Hematopoietic multipotent progenitor cell treated with erythropoietin and hydrocortisone succinate and interleukin-3 and kit ligand, for 17 days (in vitro differentiated cells): ENCODE measurements around the gene MAP1B.
A peak's percentile ranks its signal among the peaks of the same experiment; 100 is the strongest.
"Not testable (repeated sequence)": the region's sequence is repeated elsewhere in the genome, so short reads cannot be mapped to it uniquely, and the experiment has no call there.

Experiments used
- DNase-seq: peaks from one replicate; pipeline ENCODE4 v3.0.0-alpha.2; 2015; ENCODE audit warnings: low spot score

The MAP1B gene

DNA sequence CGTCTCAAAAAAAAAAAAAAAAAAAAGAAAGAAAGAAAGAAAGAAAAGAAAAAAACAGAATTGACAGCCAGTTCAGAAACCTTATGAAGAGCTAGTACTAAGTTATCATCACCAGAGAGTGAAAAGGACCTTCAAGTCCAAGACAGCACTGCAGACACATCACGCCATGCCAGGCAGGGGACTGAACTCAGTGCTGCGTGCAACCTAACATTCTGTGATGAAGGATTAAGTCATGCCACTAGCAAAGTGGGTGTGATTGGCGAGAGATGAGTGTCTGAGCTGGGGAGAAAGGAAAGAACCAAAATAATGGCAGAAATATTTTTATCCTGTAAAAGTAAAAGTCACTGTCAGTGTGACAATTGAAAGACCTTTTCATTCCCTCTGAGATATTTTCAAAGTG is 54.7 kb downstream of the MAP1B start:
- no peak for DNase-seq

DNA sequence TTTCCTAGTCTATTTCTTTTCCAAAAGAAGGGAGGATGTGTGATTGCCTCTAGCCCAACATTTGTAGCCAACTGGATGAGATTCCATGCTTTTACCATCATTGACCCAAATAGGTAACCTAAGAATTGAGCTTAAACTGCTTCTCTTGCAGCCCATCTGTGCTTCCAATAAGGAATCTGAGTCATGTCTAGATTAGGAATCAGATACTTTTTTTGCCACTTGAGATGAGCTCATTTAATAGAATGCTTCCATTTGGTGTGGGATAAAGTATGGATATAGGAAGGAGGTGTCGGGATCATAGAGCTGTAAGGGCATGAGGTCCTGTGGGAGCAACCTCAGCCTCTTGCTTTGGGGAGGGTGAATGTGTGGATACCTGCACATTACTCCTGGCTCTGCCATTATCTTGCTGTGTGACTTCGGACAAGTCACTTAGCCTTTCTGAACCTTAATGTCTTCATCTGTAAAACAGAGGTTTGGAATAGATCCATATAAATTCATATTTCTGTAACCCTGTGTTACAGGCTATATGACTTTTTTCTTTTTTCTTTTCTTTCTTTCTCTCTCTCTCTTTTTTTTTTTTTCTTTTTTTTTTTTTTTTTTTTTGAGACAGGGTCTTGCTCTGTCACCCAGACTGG is 56.2 kb downstream of the MAP1B start:
- DNase-seq, result no peak

DNA sequence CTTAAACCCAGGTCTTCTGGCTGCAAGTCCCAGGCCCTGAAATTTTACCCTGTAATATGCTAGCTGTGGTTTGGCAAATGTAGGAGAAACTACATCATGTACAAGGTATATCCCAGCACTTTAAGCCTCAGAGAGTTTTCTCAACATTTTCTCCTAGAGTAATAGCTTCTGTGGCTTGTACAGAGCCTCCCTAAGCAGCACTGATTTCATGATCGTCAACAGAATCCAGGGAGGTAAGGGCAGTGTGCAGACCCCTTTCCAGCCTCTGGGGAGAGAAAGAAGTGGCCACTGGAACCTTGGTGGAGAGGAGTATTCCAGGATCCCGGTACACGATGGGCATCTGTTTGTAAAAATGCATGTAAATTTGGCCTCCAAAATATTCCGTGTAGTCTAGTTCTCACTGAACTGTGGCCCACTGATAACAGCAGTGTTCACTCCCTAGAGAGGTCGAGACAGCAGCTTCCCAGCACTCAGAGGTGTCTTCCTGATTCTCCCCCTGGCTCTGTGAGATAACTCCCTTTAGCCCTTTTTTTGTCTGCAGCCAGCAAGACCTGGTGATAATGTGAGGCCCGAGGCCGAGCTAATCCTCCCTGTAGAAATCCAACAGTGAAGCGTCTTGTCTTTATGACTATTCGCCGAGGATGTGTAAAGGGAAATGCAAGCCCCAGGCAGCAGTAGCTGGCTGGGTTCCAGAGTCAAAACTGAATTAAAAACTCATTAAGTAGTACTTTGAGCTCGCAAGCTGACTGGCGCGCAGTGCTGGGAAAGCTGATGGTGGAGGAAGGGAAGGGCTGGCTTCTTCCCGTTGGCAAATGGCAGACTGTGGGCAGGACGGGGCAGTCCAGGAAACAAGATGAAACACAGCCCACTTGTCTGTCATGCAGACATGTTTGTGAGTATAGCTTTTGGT is 59.0 kb downstream of the MAP1B start:
- DNase-seq, result peak; percentile 41

DNA sequence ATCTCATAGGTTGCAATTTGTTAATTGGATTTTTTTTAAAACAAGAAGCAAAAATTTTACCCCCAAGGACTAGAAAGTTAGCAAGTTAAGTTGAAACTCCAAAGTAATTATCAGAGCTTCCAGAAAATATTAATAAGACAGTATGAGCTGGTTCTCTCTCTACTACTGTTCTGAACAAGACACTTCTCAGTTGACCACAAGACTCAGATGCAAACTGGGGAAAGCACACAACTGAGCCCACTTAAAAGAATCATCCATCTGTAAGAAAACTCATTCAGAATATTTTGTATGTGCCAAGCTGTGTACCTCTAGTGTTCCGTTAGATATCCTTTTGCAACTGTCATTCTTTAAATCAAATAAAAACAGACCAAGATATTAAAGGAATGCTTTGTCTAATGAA is 60.0 kb downstream of the MAP1B start:
- DNase-seq, result no peak

DNA sequence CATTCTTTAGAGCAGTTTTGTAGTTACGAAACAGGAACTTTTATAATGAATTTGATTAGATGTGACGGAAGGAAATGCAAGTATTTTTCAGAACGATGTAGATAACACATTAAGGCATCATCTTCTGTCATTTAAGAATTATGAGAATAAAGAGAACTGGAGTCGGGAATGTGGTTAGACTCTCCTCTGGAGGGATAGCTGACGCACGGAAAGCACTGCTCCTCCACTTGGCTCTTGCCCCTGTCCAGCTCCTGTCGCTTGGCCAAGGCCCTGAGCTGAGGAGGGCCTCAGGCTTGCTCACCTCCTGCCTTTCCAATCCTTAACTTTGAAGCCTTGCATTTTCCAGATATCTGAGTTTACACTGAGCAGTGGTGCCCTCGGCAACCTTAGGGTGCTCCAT is 60.5 kb downstream of the MAP1B start:
- no peak for DNase-seq

DNA sequence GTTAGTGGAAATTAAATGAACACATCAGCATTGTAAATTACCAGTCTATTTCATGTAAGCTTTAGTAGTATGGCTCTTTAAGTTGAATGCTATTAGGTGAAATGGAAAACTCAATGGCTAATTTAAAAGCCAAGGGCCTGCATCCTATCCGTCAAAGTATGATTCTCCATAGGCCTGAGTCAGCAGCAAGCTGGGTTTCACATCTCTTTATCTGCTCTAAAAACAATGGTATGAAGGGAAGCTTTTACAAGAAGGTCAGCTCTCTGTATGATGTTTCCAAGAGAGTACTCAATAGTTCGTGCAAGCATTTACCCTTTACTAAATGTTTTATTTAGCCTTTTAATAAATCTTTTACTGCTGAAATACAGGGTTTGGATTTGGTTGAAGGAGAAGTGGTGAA is 62.8 kb downstream of the MAP1B start:
- no peak for DNase-seq

DNA sequence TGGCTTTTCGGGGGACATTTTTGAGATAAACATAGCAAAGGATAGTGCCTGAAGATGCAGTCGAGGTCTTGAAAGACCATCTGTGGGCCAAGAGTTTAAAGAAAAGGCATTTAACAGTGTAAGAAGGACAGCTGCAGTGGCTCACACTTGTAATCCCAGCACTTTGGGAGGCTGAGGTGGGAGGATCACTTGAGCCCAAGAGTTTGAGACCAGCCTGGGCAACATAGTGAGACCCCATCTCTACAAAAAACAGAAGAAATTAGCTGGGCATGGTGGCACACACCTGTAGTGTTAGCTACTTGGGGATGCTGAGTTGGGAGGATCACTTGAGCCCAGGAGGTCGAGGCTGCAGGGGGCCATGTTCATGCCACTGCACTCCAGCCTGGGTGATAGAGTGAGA is 63.9 kb downstream of the MAP1B start:
- not testable (repeated sequence) for DNase-seq

DNA sequence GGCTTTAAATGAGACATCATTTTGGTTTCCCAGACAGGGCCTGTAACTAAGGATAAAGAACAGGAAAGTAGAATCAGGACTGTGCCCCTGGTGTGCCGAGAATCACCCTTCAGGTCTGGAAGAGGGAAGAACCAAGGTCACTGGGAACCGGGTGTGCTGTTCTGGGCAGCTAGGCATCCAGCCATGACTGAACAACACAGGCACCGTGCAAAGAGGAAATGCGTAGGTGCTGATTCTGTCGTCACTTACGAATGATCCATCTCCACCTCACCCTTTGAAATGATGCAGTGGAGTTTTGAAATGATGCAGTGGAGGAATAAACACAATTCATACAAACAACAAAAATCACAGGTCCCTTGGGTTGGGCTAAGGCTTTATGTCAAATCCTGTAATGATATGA is 64.4 kb downstream of the MAP1B start:
- DNase-seq, result no peak

DNA sequence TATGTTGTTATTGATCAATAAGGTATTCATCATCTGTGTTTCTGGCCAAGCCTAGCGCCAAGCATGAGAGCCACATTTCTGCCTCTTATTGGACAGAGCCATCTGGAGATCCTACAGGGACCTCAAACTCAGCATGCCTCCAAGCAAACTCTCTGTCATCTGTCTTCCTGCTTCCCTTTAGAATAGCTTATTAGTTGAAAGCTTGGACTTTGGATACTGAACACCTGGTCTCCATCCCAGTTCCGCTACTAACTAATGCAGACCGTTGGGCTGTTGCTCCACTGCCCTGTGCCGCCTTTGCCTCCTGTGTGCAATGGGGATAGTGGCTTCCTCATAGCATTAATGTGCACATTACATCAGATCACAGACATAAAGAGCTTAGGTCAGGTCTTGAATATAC is 65.5 kb downstream of the MAP1B start:
- DNase-seq, result no peak

DNA sequence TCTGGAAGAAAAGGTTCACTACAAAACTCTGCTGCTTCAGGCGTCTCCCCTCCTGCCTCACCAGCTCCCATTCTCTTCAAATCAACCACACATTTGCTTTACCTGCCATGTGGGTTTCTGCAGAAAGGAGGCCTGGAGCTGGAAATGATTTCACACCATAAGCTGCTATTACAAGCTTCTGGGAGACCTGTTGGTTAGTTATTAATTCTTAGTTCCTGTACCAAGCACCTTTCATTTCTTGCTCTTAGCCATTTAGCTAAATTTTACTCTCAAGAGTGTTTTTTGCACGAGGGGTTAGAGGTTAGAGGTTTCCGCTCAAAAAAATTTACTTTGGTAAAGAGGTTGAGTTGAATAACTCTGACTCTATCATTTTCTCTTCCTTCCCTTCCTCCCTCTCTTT is 70.3 kb downstream of the MAP1B start:
- no peak for DNase-seq

DNA sequence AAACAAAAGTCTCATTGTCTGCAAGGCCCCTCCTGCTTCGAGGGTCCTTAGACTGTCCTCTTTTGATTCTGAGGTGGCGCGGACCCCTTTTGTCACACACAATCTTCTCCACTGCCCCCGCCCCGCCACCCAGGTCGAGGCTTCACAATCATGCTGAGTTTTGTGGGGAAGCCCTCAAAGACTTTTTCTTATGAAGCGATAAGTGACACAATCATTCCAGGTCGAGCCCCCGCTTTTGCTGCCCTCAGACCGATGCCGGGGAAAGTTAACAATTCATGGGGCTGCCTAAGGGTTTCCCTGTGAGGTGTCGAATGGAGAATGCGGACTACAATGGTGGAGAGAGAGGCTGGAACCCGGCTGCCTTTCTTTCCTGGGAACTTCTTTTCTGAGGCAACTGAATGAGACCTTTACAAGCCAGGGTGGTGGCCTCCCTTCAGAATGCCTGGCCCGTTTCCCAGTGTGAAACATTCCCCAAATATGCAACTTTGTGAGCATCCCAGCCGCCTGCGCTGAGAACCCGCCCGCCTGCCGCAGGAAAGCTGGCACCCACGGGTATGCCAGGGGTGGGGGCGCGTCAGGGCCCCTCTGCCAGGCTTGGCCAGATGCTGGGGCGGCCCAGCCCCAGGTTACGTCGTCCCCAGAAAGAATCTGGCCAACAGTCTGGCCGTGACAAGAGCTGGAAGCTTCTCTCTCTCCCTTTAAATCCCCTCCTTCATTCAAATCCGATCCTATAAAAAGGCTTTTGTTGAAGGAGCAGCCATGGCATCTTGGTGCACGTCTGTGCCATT is 71.9 kb downstream of the MAP1B start:
- DNase-seq, result no peak

DNA sequence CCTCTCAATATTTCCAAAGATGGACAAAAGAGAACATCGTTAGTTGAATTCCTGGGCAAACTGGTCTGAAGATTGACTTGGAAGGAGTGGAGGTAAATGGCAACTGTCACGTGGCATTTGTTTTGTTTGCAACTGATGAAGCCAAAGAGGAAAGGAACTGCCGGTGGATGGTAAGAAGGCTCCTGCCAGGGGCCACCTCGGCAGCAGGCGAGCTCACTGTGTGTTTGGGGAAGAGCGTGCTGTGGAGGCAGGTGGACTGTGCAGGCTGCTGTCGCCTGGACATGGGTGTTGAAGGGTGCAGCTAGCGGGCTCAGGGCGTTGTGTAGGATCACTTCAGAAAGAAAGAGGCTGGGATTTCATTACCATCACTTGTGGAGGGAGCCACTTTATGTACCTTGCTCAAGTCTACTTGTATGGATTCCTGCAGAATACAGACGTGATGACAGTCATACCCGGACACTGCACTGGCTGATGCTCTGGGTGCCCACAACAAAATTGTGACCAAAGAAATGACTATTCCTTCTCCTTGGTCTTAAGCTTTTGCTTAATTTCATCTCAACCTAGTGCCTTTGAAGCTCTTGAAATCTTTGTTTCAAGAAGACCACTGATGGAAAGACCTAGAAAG is 72.7 kb downstream of the MAP1B start:
- no peak for DNase-seq

DNA sequence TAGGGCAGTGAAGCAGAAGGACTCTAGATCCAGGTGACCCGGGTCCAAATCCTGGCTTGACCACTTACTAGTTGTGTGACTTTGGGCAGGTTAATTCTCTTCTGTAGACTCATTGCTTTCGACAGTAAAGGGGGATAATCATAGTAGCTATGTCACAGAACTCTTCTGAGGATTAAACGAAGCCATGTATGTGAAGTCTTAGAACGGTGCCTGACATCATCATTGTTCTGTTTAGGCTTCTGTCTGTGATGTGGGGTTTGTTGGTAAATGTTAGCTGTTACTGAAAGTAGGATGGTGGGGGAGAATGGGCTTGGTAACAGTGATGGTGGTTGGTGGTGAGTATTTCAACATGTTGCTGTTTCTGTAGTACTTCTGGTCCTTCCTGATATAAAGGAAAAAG is 73.7 kb downstream of the MAP1B start:
- DNase-seq, result no peak

DNA sequence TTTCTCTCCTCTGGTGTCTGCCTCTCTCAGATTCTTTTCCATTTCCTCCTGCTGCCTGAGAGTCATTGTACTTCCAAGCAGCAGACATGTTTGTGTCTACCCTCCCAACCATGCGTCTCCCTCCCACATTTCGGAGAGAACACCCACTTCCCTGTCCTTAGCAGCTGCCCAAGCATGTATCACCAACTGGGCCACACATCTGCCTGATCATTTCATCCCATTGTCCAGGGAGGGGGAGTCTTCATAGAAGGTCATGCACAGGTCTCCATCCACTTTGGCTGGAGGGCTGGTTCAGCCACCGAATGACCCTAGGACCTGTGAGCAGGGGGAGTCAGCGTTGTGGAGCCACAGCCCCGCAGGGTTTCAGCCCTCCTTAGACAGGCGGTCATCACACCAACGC is 75.4 kb downstream of the MAP1B start:
- no peak for DNase-seq

DNA sequence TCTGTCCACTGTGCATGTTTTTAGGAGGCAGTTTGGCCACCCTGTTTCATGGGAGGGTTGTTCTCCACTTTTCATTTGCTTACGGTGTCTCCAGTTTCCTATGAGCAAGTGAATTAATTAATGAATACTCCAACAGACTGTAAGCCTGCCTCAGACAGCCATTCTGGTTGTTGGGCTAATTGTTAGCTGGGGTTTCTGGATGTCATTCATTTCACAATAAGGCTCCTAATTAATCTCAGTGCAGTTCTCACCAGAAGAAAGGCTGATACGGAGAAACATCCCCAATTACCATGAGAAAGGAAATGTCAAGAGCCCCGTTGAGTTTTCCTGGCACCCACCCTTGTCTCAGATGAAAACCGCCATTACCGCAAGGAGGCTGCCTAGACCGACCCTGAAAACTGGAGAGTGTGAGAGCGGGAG is 75.8 kb downstream of the MAP1B start:
- no peak for DNase-seq

DNA sequence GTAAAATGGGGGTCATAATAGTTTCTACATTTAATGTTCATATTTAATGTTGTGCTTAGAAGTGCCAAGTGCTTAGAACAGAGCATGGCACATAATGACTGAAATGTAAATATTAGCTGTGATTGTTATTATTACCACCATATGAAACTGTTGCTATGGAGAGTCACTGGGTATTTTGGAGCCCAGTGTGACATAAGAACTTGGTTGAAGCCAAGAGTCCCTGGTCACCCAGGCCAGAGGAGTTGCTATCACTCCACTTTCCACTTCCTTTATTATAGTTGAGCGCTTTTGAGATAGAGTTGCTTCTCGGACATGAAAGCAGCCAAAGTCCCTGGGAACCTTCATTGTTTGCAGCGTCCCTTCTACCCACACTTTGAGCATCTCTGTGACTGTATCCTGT is 77.1 kb downstream of the MAP1B start:
- no peak for DNase-seq

DNA sequence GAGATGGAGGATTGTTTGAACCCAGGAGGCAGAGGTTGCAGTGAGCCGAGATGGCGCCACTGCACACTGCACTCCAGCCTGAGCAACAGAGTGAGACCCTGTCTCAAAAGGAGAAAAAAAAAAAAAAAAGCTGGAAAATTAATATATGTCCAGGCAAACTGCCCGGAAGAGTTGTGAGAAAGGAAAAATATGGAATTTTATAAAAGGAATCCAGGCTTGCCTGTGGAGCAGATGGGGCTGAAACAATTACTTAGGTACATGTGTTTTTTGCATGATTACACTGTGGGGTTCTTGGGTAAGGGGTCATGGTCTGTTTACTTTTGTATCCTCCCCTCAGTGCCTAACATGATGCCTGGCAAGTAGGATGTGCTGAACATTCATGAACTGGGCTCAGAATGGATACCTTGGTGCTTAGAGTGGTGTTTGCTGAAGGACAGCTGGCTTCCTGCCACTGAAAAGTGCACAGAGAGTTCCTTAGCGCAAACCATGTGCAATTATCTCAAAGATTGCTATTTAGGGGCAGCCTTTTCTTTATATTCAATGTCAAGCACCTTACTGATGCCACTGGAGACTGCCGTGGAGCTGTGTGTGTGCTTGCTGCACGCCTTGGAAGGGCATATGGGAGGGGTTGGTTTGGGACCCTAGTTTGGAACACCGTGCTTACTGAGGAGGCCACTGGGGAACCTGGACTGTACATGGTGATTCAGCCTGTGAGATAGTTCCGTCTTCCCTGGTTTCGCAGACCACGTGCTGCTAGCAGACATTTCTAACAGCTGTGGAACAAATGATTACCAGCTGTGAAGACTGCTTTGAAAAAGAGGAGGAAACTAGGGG is 78.4 kb downstream of the MAP1B start:
- DNase-seq, result no peak

DNA sequence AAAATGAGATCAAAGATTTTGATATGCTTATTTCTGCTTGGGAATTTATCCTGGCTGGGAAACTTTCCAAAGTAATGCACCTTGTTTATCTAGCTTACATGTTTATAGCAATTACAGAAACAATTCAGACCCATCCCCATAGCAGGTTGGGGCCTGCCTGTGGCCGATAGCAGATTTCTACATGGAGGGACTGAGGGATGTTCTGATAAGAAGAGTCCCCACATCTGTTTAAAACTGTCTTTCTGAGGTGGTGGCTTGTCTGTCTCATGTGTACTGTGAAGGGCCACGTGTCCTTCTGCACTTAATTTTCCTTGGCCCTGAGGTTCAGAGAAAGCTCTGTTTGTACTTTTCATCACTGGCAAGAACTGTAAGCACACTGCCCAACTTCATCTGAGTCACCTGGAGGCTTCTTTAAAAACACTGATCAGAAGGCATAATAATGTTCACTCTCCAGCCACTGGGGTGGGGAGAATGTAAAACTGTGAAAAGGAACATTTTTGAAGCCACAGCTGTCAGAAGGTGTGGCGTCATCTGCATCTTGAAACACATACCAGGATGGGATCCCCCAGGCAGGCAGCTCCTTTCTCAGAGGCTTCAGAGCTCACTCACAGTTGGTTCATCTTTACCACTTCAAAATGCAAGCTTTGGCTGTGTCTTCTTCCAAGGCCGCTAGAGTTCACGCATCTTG is 80.3 kb downstream of the MAP1B start:
- no peak for DNase-seq

DNA sequence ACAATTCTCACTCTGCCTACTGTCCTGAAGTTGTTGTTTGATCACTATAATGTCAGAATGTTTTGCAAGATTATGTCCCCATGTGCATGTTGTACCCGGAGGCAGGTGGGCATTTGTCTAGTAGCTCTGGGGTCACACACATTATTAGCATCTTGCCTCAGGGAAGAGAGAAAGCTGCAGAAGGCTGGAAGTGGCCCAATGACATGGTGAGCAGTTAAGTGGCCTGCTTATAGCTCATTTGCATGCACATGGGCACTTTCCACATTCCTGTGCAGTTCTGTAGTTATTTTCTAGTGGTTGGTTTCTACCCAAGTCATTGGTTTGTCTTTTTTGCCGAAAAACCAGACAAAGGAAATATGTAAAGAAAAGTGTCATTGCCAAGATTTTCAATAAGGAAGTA is 80.9 kb downstream of the MAP1B start:
- no peak for DNase-seq

DNA sequence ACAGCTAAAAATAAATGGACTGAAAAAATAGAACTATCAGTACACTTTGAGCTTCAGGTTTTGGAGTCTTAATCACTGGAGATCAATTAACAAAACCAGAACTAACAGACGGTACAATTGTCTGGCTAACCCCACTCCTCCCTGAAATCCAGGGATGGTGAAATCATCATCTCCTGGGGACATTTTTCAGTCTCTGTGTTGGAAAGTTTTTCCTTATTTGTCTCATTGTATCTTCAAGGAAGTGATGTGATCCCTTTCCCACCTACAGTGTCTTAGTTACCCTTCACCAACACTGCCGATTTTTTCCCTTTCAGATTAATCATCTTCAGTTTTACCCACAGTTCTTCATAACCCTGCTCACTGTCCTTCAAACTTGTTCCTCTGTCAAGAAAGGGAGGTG is 81.9 kb downstream of the MAP1B start:
- no peak for DNase-seq

DNA sequence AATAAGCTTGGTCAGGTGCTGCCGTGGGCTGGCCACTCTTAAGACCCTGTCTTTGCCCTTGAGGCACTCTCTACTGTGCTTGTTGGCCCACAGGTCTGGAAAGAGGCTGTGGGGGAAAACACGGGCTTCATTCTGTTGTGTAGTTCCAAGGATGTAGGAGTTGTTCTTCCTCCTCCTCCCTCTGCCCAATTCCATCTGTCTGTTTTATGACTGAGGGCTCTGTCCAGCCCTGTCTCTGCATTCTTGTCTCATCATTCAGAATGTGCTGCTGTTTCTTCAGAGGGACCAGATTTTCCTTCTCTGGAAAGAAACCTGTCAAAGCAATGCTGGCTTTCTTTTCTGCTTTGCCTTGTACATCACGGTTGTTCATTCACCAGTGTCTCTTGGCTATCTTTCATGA is 84.1 kb downstream of the MAP1B start:
- no peak for DNase-seq
